ACHN (cell line): ENCODE measurements around the gene MRFAP1.
"Not testable (repeated sequence)": the region's sequence is repeated elsewhere in the genome, so short reads cannot be mapped to it uniquely, and the experiment has no call there.

Experiments
- DNase-seq: peaks from one replicate; pipeline ENCODE4 v3.0.0-alpha.2; 2015
- in situ Hi-C: cut with HindIII; loops from 2 replicates; pipeline ENCODE4 v1.10.0; 2017; ENCODE audit warnings: low sequenced_read_pairs, low pct_ligation_motif_present, low pct_unique_long_range_greater_than_20kb

Gene MRFAP1

DNA sequence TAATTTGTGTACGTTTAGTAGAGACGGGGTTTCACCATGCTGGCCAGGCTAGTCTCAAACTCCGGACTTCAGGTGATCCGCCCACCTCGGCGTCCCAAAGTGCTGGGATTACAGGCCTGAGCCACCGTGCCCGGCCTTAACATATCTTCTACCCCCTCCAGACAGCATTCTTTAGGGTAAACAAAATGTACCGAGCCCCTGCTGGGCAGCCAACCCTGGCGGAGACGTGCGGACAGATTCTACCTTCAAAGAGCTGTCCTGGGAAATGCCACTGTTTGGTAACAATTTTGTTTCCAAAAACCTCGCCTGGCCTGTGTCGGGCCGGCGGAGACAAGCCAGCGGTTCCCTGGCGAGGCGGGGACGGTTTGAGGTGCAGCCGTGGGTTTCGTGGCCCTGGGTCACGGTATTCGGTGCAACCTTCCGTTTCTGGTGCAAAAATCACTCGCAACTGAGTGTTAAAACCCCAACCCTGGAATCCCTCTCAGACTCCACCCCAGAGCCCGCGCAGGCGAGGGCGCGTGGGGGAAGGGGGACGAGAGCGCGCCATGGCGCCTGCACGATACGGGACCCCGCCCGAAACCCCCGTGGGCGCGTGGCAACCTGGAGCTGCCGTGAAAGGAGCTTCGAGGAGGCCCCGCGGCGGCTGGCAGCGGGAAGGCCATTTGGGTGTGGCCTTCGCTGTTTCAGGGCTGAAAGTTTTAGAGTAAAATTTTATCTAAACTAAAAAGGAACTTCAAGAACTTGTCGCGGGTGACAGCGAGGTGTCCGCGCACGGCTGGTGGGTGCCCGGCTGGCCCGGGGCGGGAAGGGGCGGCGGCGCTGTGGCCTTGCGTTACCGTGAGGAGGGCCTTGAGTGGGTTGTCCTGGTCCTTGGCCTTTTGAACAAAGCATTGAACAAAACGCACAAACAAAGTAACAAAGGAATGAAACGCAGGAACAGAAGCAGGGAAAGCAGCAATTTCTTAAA is 17.0 kb downstream of the MRFAP1 start:
- in situ Hi-C loops = no loop called here

DNA sequence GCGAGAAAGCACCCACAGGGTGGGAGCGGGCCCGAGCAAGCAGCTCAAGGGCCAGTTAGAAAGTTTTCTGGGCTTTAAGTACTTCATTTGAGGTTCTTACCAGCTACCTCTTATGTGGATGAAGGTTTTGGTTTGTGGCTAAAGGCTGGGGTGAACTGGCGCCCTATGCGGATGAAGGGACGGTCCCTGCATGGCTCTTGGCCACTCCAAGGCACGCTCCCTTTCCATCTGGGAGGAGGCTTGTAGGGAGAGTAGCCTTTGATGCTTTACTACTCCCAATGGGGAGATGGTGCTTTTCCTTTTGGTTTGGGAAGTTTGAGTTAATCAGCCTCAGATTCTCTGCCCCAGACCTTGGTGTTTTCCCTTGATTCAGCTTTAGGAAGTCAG is 17.7 kb downstream of the MRFAP1 start:
- in situ Hi-C loops = no loop called here
- DNase-seq = no peak

More for the DNA sequence above, 17.0 kb downstream of the MRFAP1 start:
- no peak for DNase-seq

DNA sequence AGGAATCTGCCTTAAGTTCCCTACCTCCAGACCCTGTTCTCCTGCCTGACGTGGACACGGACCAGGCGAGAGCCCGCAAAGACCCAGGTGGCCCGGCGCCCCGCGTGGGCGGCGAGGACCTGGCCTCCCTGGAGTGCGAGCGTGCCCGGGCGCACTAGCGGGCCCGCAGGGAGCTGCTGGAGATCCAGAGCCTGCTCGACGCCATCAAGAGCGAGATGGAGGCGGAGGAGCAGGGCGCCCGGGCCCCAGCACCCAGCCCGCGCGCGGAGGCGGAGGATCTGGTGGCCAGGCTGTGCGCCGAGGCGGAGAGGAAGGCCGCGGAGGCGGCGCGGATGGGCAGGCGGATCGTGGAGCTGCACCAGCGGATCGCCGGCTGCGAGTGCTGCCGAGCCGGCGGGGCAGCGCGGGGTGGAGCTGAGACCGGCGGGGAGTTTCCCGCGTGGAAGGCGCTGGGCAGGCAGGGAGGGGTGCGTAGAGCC is 18.2 kb downstream of the MRFAP1 start:
- in situ Hi-C loops = no loop called here
- no peak for DNase-seq

DNA sequence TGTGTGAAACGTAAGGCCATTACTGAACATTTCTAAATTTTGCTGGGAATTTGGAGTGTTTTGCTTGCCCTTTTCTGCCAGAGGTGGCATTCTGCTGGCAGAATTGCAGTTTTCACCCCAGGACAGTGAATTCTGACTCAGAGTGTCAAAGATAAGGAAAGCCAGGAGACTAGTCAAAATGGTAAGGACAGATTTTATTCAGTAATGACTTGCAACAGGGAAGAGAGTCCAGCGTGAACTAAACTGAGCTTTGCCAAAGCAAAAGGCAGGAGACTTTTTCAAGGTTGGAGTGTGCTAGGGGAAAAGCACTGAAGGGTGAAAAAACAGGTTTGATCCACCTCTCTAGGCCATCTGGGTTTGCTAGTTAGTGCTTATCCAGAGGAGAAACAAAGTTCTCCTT is 19.4 kb downstream of the MRFAP1 start:
- no peak for DNase-seq
- in situ Hi-C loops = no loop called here

DNA sequence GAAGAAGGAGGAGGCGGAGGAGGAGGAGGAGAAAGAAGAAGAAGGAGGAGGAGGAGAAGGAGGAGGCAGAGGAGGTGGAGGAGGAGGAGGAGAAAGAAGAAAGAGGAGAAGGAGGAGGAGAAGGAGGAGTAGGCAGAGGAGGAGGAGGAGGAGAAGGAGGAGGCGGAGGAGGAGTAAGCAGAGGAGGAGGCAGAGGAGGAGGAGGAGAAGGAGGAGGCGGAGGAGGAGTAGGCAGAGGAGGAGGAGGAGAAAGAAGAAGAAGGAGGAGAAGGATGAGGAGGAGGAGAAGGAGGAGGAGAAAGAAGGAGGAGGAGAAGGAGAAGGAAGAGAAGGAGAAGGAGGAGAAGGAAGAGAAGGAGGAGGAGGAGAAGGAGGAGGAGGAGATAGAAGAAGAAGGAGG is 19.9 kb downstream of the MRFAP1 start:
- in situ Hi-C loops = no loop called here
- no peak for DNase-seq

DNA sequence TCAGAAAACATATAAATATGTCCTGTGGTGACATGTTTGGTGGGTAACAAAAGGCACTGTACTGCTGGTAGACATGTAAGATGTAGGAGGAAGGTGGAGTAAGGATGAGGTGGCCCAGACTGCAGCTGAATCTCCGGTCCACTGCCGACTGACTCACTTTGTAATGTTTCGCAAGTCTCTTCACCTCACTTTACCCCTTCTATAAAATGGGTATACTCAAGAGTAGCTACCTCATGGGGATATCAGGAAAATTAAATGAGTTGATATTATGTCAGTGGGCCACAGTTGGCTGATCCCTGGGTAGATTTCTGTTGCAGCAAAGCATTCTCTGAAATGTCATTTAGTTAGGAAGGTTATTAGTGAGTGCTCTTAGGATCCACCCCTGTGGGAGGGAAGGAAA is 22.1 kb downstream of the MRFAP1 start:
- in situ Hi-C loops = no loop called here

DNA sequence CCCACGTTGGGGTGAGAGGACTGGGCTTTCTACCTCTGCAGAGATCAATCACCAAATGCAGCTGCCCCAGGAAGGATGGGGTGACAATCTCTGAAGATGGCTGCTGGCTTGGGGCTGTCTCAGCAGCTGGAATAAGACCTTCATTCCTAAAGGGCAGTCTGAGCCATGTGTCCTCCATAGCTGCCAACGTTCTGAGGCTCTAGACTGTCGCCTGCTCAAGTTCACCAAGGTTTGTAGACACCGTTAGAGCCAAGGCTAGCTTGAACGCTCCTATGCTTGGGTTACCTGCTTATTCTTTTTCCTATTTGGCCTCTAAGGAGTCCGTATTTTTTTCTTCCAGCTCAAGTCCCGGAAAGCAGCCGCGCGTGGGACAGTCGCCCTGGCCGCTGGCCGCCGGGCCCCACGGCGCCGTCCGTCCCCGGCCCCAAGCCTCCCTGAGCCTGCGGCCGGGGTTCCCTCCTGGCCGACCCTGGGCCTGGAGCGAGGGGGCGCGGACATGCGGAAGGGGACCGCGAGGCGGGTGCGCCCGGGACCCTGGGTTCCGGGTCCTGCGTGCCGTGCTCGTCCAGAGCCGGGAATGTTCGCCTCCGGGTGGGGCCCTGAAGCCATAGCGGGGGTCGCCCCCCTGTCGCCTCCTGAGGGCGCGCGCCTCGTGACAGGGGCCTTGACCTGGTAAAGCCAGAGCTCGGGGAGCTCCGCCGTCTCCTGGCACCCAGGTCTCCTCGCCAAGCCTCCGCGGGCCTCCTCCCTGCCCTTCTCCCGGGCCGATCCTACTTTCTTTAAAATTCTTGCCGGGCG is 23.3 kb downstream of the MRFAP1 start:
- in situ Hi-C loops = no loop called here
- no peak for DNase-seq

More for the DNA sequence above, 22.1 kb downstream of the MRFAP1 start:
- no peak for DNase-seq

DNA sequence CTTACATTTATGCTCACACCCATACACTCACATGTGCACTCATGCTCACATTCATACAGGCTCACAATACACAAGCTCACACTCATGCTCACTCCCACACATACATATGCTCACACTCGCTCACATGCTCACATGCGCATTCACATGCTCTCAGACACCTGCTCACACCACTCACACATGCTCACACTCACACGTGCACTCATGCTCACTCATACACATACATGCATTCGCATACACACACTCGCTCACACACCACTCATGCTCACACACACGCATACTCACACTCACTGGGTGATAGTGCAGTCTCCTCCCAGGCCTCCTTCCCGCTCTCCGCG is 24.8 kb downstream of the MRFAP1 start:
- in situ Hi-C loops = no loop called here
- no peak for DNase-seq

DNA sequence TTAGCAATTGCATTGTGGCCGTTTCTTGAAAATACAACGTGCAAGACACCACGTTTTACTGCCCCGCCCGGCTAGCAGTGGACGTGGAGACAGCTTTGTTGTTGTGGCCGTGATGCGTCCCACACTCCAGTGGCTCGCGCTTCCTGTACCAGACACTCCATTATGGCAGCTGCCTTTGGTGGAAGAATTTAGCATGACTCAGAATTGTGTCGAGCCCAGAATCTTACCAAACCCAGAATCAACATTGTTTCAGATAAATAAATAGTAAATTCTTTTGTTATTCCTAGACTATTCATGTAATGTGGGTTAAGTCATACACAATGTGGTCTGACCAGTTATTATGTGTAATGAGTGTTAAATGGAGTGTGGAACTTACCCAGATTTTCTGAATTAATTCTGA is 27.9 kb downstream of the MRFAP1 start:
- DNase-seq = peak; percentile 75
- in situ Hi-C loops = no loop called here

DNA sequence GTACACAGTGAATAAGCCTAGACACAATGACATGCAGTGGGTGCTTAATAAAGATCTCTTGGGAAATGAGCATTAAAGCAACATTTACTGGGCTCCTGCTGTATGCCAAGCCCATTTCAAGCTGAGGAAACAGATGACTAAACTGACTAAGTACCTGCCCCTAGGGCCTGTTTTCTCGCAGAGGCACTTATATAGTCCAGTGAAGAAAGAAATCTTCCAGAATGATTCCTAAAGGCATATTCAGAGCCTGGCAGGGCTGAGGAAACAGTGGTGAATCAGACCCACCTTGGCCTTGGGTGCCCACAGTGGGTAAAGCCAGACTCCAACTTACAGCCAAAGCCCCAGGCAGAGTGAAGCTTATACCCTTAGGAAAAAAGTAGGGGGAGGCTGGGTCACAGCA is 31.2 kb downstream of the MRFAP1 start:
- in situ Hi-C loops = no loop called here
- DNase-seq = no peak

DNA sequence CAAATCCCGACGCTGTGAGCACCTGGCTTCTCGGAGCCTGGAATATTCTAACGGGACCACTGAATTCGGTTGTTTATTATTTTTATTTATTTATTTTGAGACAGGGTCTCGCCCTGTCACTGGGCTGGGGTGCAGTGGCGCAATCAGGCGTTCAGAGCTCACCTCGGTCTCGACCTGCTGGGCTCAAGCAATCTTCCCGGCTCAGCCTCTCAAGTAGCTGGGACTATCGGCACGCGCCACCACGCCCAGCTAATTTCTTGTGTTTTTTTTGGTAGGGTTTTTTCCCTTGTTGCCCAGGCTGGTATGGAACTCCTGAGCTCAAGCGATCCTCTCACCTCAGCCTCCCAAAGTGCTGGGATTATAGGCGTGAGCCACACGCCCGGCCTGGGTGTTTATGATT is 31.6 kb downstream of the MRFAP1 start:
- in situ Hi-C loops = no loop called here
- no peak for DNase-seq

DNA sequence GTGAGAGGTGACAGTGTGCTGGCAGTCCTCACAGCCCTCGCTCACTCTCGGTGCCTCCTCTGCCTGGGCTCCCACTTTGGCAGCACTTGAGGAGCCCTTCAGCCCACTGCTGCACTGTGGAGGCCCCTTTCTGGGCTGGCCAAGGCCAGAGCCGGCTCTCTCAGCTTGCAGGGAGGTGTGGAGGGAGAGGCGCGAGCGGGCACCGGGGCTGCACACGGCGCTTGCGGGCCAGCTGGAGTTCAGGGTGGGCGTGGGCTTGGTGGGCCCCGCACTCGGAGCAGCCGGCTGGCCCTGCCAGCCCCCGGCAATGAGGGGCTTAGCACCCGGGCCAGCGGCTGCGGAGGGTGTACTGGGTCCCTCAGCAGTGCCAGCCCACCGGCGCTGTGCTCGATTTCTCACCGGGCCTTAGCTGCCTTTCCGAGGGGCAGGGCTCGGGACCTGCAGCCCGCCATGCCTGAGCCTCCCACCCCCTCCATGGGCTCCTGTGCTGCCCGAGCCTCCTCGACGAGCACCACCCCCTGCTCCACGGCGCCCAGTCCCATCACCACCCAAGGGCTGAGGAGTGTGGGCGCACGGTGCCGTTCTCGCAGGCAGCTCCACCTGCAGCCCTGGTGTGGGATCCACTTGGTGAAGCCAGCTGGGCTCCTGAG is 32.2 kb downstream of the MRFAP1 start:
- DNase-seq, in situ Hi-C loops: not testable (repeated sequence)

DNA sequence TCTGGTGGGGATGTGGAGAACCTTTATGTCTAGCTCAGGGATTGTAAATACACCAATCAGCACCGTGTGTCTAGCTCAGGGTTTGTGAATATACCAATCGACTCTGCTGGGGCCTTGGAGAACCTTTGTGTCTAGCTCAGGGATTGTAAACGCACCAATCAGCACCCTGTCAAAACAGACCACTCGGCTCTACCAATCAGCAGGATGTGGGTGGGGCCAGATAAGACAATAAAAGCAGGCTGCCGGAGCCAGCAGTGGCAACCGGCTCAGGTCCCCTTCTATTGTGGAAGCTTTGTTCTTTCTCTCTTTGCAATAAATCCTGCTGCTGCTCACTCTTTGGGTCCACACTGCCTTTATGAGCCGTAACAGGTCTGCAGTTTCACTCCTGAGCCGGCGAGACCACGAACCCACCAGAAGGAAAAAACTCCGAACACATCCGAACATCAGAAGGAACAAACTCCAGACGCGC is 32.7 kb downstream of the MRFAP1 start:
- in situ Hi-C loops = not testable (repeated sequence)
- DNase-seq = peak; percentile 17

DNA sequence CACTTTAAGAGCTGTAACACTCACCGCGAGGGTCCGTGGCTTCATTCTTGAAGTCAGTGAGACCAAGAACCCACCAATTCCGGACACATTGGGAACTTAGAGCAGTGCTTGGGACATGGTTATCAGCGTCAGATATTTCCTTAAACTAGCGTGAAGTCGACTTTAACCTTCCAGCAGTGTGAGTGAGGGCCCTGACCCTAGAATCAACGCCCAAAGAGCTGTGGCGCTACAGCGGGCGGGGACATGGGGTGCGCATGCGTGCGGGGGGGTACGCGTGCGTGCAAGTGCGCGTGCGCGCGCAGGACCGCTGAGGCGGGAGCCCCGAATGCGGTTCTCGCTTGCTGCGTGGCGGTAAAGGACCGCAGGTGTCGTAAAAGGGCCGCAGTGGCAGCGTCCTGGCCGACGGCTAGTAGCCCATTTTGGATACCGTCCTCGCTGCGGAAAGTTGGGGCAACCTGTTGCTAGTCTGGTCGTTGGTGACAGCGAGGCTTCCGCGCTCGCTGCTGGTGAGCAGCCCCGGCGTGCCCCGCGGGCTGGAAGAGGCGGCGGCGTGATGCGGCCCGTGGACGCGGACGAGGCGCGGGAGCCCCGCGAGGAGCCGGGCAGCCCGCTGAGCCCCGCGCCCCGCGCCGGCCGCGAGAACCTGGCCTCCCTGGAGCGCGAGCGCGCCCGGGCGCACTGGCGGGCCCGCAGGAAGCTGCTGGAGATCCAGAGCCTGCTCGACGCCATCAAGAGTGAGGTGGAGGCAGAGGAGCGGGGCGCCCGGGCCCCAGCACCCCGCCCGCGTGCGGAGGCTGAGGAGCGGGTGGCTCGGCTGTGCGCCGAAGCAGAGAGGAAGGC is 33.4 kb downstream of the MRFAP1 start:
- DNase-seq = peak; percentile 92
- in situ Hi-C loops = no loop called here

DNA sequence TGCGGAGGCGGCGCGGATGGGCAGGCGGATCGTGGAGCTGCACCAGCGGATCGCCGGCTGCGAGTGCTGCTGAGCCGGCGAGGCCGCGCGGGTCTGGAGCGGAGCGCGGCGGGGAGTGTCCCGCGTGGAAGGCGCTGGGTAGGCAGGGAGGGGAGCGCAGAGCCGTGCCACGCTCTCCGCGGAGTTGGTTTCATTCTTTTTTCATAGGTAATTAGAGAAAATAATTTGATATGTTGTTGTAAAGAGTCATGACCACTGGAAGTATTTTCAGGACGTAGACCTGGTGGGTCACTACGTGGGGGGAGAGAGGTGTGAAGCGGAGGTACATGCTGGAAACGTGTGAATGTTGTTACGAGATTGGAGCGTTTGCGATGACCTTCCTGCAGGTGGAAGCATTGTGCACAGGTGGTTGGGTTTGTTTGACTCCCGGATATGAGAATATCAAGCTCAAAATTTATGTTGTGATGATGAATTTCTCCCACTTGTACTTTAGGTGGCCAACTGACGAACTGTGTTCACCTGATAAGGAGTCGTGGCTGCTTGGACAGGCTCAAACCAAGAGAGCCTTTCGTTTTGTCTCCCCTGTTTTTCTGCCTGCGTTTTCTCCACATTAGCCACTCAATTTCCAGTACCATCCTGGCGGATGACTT is 34.1 kb downstream of the MRFAP1 start:
- in situ Hi-C loops = no loop called here
- peak; percentile 48 for DNase-seq

DNA sequence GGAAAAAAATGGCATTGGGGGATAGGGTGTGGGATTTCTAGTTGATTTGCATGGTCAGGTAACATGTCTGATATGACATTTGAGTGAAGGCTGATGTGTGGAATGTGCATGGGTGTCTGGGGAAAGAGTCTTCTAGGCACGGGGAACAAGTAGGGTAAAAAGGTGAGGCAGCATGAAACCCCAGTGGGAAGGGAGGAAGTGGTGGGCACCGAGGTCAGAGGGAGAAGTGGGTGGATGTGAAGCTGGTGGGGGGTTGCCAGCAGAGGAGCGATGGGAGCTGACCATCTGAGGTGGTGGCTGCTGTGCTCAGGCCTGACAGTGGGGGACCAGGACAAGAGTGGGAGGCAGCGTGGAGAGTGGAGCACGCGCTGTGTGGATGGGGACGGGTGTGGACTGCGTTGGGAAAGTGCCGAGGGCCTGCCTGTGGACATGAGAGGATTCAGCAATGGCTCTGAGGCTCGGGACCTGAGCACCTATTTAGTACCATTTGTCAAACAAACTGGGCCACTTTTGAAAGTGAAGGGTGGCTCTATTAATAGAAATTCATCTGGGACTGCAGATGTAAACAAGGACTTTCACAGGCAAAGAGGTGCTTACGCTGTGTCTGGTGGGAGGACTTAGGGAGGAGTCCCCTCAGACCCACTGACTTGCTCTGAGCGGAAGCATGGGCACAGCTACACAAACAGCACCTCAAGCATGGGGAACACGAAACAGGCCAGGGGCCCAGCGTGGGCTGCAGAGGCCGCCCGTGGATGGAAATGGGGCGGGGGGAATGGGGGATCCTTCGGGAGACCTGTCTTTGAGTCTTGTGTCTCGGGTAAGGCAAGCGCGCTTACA is 36.5 kb downstream of the MRFAP1 start:
- DNase-seq = no peak
- in situ Hi-C loops = no loop called here
